ENCODE results near the gene AQP6.

DNA sequence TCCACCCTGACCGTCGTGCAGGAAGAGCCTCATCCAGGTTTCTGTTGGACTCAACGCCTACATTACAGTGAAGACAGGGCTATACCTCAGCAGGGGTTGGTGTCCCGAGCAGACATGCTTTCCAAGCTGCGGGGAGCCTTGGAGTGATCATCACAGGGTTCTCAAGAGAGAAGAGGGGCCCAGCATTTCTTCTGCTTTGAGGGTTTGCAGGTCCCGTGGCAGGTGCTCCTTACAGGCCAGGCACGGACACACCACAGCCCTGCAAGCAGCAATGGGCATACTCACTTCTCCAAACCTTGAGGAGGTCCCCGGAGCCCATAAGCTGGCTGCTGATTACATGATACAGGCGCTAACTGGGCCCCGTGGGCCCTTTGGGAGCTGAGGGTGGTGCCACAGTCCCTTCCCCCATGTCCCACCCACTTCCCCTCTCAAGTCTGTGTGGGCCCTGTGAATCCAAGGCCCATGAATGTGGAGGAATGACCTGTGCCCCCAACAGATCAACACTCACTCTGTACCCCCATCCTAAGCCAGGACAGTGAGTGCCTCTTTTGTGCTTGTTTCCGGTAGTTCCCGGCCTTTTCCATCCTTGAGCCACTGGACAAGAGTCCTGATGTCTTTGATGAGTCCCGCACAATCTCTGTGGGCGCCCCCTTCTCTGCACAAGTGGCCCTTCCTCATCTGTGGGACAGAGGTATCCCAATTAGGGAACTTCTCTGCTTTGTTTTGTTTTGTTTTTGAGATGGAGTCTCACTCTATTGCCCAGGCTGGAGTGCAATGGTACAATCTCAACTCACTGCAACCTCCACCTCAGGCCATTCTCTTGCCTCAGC is 21.1 kb upstream of the AQP6 start:
- TF ChIP-seq POLR2A (IDR thresholded peaks at IDR 0.05): no peak
- TF ChIP-seq, protein P1, sequence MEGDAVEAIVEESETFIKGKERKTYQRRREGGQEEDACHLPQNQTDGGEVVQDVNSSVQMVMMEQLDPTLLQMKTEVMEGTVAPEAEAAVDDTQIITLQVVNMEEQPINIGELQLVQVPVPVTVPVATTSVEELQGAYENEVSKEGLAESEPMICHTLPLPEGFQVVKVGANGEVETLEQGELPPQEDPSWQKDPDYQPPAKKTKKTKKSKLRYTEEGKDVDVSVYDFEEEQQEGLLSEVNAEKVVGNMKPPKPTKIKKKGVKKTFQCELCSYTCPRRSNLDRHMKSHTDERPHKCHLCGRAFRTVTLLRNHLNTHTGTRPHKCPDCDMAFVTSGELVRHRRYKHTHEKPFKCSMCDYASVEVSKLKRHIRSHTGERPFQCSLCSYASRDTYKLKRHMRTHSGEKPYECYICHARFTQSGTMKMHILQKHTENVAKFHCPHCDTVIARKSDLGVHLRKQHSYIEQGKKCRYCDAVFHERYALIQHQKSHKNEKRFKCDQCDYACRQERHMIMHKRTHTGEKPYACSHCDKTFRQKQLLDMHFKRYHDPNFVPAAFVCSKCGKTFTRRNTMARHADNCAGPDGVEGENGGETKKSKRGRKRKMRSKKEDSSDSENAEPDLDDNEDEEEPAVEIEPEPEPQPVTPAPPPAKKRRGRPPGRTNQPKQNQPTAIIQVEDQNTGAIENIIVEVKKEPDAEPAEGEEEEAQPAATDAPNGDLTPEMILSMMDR (IDR thresholded peaks at IDR 0.05): no peak
- no peak for TF ChIP-seq EP300 (IDR thresholded peaks at IDR 0.05)
